Activated CD8-positive, alpha-beta memory T cell treated with anti-CD3 and anti-CD28 coated beads for 24 hours (primary cell): Measurements from ENCODE around the gene WDTC1.
"Not testable (repeated sequence)": the region's sequence is repeated elsewhere in the genome, so short reads cannot be mapped to it uniquely, and the experiment has no call there.

Experiments used
- DNase-seq: peaks from one replicate; pipeline ENCODE4 v3.0.0-alpha.2; 2020

Gene WDTC1, protein sequence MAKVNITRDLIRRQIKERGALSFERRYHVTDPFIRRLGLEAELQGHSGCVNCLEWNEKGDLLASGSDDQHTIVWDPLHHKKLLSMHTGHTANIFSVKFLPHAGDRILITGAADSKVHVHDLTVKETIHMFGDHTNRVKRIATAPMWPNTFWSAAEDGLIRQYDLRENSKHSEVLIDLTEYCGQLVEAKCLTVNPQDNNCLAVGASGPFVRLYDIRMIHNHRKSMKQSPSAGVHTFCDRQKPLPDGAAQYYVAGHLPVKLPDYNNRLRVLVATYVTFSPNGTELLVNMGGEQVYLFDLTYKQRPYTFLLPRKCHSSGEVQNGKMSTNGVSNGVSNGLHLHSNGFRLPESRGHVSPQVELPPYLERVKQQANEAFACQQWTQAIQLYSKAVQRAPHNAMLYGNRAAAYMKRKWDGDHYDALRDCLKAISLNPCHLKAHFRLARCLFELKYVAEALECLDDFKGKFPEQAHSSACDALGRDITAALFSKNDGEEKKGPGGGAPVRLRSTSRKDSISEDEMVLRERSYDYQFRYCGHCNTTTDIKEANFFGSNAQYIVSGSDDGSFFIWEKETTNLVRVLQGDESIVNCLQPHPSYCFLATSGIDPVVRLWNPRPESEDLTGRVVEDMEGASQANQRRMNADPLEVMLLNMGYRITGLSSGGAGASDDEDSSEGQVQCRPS

DNA sequence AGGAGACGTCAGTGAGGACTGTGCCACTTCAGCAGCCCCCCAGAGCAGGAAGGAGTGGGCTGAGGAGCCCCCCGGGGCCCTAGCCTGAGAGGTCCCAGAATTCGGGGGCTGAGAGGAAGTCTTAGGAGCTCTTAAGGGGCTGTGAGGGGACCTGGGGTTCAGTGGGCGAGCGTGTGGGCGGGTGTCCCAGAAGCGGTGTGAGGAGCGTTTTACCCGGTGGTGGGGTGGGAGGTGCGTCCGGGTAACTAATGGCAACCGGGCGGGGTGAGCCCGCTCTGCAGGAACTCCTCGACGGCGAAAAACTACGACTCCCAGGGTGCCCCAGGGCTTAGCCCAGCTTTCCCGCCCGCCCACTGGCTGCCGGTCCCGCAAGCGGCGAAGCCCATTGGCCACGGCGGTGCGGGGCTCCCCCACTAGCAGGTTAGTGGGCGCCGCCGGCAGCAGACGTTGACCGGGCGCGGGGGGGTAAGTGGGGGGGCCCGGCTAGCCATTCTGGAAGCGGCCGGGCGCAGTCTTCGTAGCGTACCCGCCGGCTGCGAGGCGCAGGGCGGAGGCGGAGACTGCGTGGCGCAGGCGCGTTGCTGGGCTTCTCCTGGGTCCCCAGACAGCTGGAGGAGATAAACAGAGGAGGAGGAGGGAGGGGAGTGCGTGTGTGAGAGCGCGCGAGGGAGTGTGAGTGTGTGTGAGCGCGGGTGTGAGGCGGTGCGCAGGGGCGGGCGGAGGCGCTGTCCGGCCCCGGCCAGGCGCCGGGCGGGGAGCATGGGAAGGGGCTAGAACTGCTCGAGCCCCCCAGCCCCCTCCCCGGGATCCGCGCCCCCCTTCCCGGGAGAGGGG, at the start of gene WDTC1:
TSS of gene WDTC1 (plus strand) at position 584 of the 834 bp plus-strand sequence. CDS start 26,423 bp downstream, outside the sequence.
- peak; percentile 98 for DNase-seq

- not testable (repeated sequence) for DNase-seq
Measured at GRCh38 chr1:27184665-27185064, 49.8 kb upstream of the WDTC1 start.

DNA sequence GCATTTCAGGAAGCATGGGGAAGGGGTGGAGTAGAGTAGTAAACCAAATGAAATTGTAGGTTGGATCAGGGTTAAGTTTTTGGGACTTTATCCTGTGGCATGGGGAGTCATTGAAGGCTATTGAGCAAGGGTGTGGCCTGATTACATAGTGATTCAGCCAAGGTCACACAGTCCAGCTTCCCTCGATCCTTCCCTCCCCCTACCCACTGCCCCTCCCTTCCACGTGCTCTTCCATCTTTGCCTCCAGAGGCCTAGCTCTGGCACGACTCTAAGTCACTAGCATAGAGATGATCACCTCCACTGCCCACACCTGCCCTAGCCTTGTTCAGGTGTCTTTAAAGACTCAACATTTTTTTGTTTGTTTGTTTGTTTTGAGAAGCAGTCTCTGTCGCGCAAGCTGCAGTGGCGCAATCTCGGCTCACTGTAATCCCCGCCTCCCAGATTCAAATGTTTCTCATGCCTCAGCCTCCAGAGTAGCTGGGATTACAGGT, 42.3 kb upstream of the WDTC1 start:
- no peak for DNase-seq

- no peak for DNase-seq
Measured at GRCh38 chr1:27193194-27193593, 41.2 kb upstream of the WDTC1 start.

DNA sequence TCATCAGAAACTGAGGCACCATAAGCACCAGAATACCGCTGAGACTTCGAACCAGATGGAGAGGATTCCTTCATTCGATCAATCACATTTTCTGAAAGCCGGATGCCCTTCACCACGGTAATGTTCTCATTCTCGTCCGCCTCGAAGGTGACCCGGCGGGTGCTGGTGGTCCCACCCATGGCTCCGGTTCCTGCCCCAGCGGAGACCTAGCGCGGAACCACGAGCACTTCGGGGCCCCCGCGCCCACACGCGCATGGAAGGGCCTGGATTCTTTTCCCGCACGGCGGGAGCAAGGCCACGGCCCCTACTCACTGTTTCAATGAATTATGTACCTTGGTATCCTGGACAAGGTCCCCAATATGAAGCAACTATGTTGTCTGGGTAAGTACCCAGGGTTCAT, 33.1 kb upstream of the WDTC1 start:
- no peak for DNase-seq

DNA sequence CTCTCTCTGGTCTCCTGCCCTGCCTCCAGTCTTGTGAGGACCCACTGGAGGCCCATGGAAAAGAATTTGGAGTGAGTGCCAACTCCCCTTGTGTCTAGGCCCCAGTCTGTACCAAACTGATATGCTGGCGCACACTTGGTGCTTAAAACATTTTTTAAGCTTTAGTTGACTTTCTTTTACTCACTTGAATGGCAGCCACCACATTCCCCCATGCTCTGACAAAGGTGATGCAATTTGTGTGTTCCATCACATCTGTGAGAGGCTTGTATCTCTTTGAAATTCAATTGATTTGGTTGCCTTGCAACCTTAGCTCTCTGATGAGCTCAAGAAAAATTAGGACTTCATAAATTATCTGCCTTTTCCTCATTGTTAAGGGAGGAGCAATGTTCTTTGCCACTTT, 30.5 kb upstream of the WDTC1 start:
- DNase-seq, result no peak

GRCh38 chr1:27207238-27207637, 27.2 kb upstream of the WDTC1 start:
- DNase-seq, result not testable (repeated sequence)

GRCh38 chr1:27208143-27208850, 26.1 kb upstream of the WDTC1 start:
- not testable (repeated sequence) for DNase-seq

DNA sequence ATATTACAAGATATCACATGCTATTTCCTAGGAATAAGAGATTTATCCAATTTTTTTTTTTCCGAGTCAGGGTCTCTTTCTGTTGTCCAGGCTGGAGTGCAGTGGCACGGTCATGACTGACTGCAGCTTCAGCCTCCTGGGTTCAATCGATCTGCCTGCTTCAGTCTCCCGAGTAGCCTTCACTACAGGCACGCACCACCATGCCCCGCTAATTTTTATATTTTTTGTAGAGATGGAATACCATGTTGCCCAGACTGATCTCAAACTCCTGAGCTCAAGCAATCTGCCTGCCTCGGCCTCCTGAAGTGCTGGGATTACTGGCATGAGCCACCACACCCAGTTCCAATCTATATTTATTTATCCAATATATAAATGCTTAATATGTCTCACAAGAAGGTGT, 18.0 kb upstream of the WDTC1 start:
- DNase-seq, result no peak

DNA sequence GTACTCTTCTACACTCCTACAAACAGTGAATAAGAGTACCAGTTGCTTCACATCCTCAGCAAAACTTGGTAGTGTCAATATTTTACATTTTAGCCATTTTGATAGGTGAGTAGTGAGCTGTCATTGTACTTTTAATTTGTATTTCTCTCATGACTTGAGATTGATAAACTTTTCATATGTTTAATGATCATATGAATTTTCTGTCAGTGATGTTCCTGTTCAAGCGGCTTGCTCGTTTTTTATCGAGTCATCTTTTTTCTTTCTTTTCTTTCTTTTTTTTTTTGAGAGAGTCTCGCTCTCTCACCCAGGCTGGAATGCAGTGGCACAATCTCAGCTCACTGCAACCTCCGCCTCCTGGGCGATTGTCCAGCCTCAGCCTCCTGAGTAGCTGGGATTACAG, 17.0 kb upstream of the WDTC1 start:
- DNase-seq, result no peak

- no peak for DNase-seq
Measured at GRCh38 chr1:27218736-27219135, 15.7 kb upstream of the WDTC1 start.

DNA sequence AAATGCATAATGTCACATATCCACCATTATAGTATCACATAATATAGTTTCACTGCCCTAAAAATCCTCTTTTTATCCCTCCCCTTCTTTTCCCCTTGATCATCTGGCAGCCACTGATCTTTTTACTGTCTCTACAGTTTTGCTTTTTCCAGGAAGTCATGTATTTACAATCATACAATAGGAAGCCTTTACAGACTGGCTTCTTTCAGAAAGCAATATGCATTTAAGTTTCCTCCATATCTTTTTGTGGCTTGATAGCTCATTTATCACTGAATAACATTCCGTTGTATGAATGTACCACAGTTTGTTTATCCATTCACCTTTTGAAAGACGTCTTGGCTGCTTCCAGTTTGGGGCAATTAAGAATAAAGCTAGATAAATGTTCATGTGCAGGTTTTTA, 14.3 kb upstream of the WDTC1 start:
- DNase-seq, result no peak

DNA sequence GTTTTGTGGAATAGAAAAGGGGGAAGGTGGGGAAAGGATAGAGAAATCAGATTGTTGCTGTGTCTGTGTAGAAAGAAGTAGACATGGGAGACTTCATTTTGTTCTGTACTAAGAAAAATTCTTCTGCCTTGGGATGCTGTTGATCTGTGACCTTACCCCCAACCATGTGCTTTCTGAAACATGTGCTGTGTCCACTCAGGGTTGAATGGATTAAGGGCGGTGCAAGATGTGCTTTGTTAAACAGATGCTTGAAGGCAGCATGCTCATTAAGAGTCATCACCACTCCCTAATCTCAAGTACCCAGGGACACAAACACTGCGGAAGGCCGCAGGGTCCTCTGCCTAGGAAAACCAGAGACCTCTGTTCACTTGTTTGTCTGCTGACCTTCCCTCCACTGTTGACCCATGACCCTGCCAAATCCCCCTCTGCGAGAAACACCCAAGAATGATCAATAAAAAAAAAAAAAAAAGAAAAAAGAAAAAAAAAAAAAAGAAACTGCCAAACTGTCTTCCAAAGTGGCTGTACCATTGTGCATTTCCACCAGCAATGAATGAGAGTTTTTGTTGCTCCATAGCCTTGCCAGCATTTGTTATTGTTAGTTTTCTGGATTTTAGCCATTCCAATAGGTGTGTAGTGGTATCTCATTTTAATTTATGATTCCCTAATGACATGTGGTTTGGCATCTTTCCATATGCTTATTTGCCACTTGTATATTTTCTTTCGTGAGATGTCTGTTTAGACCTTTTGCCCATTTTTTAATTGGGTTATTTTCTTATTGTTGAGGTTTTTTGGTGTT, 13.5 kb upstream of the WDTC1 start:
- not testable (repeated sequence) for DNase-seq

DNA sequence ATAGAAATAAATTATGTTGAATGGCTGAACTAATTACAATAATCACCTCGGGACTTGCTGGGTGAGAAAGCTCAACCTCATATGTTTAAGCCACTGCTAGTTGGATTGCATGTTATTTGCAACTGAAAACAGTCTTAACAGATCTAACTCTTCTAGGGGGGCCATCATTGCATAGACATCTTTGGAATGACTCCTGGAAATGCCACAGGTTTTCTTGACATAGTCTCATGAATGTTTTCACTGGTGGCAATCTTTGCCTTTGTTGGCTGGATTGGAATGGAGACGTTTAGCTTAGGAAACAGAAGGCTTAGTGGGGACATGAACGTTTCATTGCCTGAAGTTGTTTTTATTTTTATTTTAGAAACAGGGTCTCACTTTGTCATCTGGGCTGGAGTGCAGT, 8.8 kb upstream of the WDTC1 start:
- DNase-seq, result no peak

- DNase-seq, result no peak
Measured at GRCh38 chr1:27227765-27228164, 6.7 kb upstream of the WDTC1 start.

- DNase-seq, result no peak
Measured at GRCh38 chr1:27233667-27234048, 774 bp upstream of the WDTC1 start.

- no peak for DNase-seq
Measured at GRCh38 chr1:27235827-27236226, 1.4 kb downstream of the WDTC1 start.

- DNase-seq, result no peak
Measured at GRCh38 chr1:27237112-27237511, 2.7 kb downstream of the WDTC1 start.

DNA sequence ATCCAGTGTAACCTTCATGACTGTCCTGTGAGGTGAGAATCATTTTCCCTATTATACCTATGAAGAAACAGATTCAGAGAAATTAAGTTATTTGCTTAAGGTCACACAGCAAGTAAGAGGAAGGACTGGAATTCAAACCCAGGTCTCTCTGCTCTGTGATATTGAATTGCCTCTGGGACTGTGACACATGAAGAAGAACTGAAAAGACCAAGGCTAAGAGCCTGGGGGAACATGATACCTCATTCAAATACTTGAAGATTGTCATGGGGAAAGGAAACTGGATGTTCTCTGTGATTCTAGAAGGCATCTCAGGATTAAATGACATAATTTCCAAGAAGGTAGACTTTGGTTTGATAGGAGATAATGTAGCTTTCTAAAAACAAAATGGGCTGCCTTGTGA, 3.6 kb downstream of the WDTC1 start:
- DNase-seq, result no peak

DNA sequence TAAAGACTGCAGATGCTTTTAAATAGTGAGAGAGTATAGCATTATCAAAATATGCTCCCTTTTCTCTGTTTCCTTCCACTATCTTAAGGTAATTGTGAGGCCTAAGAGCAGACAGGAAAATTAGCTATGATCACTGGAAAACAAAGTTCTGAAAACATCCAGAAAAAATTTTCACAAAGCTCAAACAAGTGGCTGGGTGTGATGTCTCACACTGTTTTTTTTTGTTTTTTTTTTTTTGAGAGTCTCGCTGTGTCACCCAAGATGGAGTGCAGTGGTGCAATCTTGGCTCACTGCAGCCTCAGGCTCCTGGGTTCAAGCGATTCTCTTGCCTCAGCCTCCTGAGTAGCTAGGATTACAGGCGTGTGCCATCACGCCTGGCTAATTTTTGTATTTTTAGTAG, 7.2 kb downstream of the WDTC1 start:
- no peak for DNase-seq

- DNase-seq, result not testable (repeated sequence)
Measured at GRCh38 chr1:27243665-27244064, 9.2 kb downstream of the WDTC1 start.

DNA sequence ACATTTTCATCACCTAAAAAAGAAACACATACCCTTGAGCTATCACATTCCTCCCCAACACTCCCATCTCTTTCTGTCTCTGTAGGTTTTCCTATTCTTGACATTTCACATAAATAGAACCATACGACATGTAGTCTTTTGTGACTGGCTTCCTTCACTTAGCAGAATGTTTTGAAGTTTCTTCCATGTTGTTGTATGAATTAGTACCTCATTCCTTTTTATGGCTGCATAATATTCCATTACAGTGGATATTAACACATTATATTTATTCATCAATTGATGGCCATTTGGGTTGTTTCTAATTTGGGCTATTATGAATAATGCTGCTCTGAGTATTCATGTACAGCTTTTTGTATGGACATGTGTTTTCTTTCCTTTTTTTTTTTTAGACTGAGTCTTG, 11.8 kb downstream of the WDTC1 start:
- DNase-seq, result no peak
